HUES6 (cell line): ENCODE results near the gene VAC14.
A peak's percentile ranks its signal among the peaks of the same experiment; 100 is the strongest.
"Not testable (repeated sequence)": the region's sequence is repeated elsewhere in the genome, so short reads cannot be mapped to it uniquely, and the experiment has no call there.

Source experiments
- H3K27ac ChIP-seq: 2 replicates; pipeline ENCODE4 v1.7.0; 2013; ENCODE audit warnings: low read depth, mild to moderate bottlenecking, low read length, inconsistent platforms
- H3K27me3 ChIP-seq: 2 replicates; pipeline ENCODE4 v1.6.1; 2013; ENCODE audit warnings: low read length; ENCODE audit not compliant: control insufficient read depth, insufficient read depth
- H3K36me3 ChIP-seq: 2 replicates; pipeline ENCODE4 v1.6.1; 2013; ENCODE audit warnings: low read length; ENCODE audit not compliant: control insufficient read depth, insufficient read depth
- H3K4me1 ChIP-seq: 2 replicates; pipeline ENCODE4 v1.6.1; 2013; ENCODE audit warnings: low read length; ENCODE audit not compliant: control insufficient read depth, insufficient read depth
- H3K4me3 ChIP-seq: 2 replicates; pipeline ENCODE4 v1.5.1; 2013; ENCODE audit warnings: low read depth, low read length
- H3K9ac ChIP-seq: one replicate; pipeline ENCODE4 v1.6.1; 2013; ENCODE audit warnings: mild to moderate bottlenecking, low read length
- H3K9me3 ChIP-seq: 2 replicates; pipeline ENCODE4 v1.6.1; 2013; ENCODE audit warnings: low read depth, low read length; ENCODE audit not compliant: control insufficient read depth, insufficient read depth

VAC14 gene

GRCh38 chr16:70743791-70744190 lies 57.2 kb downstream of the VAC14 start:
- Histone ChIP-seq H3K27ac (no peak overlapping the region), H3K27me3 (no peaks in the 10 kb centered on the region)

GRCh38 chr16:70742967-70743366 lies 58.0 kb downstream of the VAC14 start:
- not testable (repeated sequence) for H3K27ac ChIP-seq

More at GRCh38 chr16:70743791-70744190, 57.2 kb downstream of the VAC14 start:
- Histone ChIP-seq H3K9me3 (no peaks in the 10 kb centered on the region), H3K4me1 (peaks cover 5% of the 10 kb centered on the region; the same call in 1 of the 2 replicates), H3K9ac (no peak overlapping the region), H3K4me3 (no peak overlapping the region), H3K36me3 (peaks cover 31% of the 10 kb centered on the region)

GRCh38 chr16:70741783-70742125 lies 59.2 kb downstream of the VAC14 start:
- H3K4me3 ChIP-seq: no peak overlapping the region
- H3K9ac ChIP-seq: no peak overlapping the region
- H3K27me3 ChIP-seq: no peaks in the 10 kb centered on the region
- H3K4me1 ChIP-seq: peaks cover 16% of the 10 kb centered on the region
- peaks cover 31% of the 10 kb centered on the region for H3K36me3 ChIP-seq
- no peaks in the 10 kb centered on the region for H3K9me3 ChIP-seq
- no peak overlapping the region for H3K27ac ChIP-seq

More at GRCh38 chr16:70742967-70743366, 58.0 kb downstream of the VAC14 start:
- not testable (repeated sequence) for H3K9ac ChIP-seq, H3K4me1 ChIP-seq, H3K4me3 ChIP-seq, H3K27me3 ChIP-seq, H3K9me3 ChIP-seq
- H3K36me3 ChIP-seq: peaks cover 31% of the 10 kb centered on the region

GRCh38 chr16:70740914-70741782 lies 59.8 kb downstream of the VAC14 start:
- H3K9me3 ChIP-seq: no peaks in the 10 kb centered on the region
- H3K4me1 ChIP-seq: peaks cover 18% of the 10 kb centered on the region
- H3K4me3 ChIP-seq: no peak overlapping the region
- 0 out of 2 replicates have a peak overlapping the region, but pooled peaks have one; percentile 21 for H3K27ac ChIP-seq
- no peak overlapping the region for H3K9ac ChIP-seq
- H3K36me3 ChIP-seq: peaks cover 31% of the 10 kb centered on the region
- H3K27me3 ChIP-seq: no peaks in the 10 kb centered on the region

GRCh38 chr16:70740174-70740913 lies 60.6 kb downstream of the VAC14 start:
- Histone ChIP-seq H3K4me1 (peaks cover 25% of the 10 kb centered on the region), H3K4me3 (no peak overlapping the region), H3K9ac (no peak overlapping the region), H3K27ac (no peak overlapping the region), H3K9me3 (no peaks in the 10 kb centered on the region), H3K27me3 (no peaks in the 10 kb centered on the region), H3K36me3 (peaks cover 31% of the 10 kb centered on the region)

GRCh38 chr16:70739389-70739788 lies 61.6 kb downstream of the VAC14 start:
- H3K4me1 ChIP-seq: peaks cover 27% of the 10 kb centered on the region
- H3K4me3 ChIP-seq: no peak overlapping the region
- no peaks in the 10 kb centered on the region for H3K9me3 ChIP-seq
- no peak overlapping the region for H3K9ac ChIP-seq
- H3K27ac ChIP-seq: no peak overlapping the region
- peaks cover 26% of the 10 kb centered on the region for H3K36me3 ChIP-seq
- no peaks in the 10 kb centered on the region for H3K27me3 ChIP-seq

GRCh38 chr16:70738083-70738977 lies 62.6 kb downstream of the VAC14 start:
- Histone ChIP-seq H3K27ac (no peak overlapping the region), H3K9me3 (no peaks in the 10 kb centered on the region), H3K27me3 (no peaks in the 10 kb centered on the region), H3K36me3 (peaks cover 15% of the 10 kb centered on the region), H3K4me3 (no peak overlapping the region), H3K4me1 (peaks cover 27% of the 10 kb centered on the region), H3K9ac (no peak overlapping the region)

- Histone ChIP-seq H3K27me3 (no peaks in the 10 kb centered on the region), H3K4me1 (peaks cover 27% of the 10 kb centered on the region), H3K9me3 (no peaks in the 10 kb centered on the region), H3K4me3 (no peak overlapping the region), H3K27ac (no peak overlapping the region), H3K36me3 (peaks cover 14% of the 10 kb centered on the region), H3K9ac (no peak overlapping the region)
These were observed 63.4 kb downstream of the VAC14 start for GRCh38 chr16:70737377-70738082.

GRCh38 chr16:70736465-70737376 lies 64.2 kb downstream of the VAC14 start:
- Histone ChIP-seq H3K27me3 (no peaks in the 10 kb centered on the region), H3K9ac (no peak overlapping the region), H3K9me3 (no peaks in the 10 kb centered on the region), H3K36me3 (peaks cover 12% of the 10 kb centered on the region), H3K4me1 (peaks cover 27% of the 10 kb centered on the region), H3K4me3 (no peak overlapping the region), H3K27ac (no peak overlapping the region)
